ENCODE data around the gene XG.

Gene XG

GRCh38 chrX:2862404-2862803, 110.6 kb downstream of the XG start:
- no peak for TF ChIP-seq POLR2A (IDR thresholded peaks at IDR 0.05; ENCODE audit: extremely low read depth, insufficient read length)
- TF ChIP-seq, protein P1, sequence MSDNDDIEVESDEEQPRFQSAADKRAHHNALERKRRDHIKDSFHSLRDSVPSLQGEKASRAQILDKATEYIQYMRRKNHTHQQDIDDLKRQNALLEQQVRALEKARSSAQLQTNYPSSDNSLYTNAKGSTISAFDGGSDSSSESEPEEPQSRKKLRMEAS (IDR thresholded peaks at IDR 0.05; ENCODE audit: low read depth, low read length) = no peak
- H3K4me3 ChIP-seq (ENCODE audit: low read depth, low read length) = no peak overlapping the region
- no peak for DNase-seq (ENCODE audit: low read depth)

- TF ChIP-seq, protein P1 (IDR thresholded peaks at IDR 0.05; ENCODE audit: low read depth, low read length) = no peak
- TF ChIP-seq MYC (IDR thresholded peaks at IDR 0.05; ENCODE audit: low read depth, low read length) (no peak), POLR2A (IDR thresholded peaks at IDR 0.05; ENCODE audit: extremely low read depth, insufficient read length) (no peak)
- TF ChIP-seq, protein P2, sequence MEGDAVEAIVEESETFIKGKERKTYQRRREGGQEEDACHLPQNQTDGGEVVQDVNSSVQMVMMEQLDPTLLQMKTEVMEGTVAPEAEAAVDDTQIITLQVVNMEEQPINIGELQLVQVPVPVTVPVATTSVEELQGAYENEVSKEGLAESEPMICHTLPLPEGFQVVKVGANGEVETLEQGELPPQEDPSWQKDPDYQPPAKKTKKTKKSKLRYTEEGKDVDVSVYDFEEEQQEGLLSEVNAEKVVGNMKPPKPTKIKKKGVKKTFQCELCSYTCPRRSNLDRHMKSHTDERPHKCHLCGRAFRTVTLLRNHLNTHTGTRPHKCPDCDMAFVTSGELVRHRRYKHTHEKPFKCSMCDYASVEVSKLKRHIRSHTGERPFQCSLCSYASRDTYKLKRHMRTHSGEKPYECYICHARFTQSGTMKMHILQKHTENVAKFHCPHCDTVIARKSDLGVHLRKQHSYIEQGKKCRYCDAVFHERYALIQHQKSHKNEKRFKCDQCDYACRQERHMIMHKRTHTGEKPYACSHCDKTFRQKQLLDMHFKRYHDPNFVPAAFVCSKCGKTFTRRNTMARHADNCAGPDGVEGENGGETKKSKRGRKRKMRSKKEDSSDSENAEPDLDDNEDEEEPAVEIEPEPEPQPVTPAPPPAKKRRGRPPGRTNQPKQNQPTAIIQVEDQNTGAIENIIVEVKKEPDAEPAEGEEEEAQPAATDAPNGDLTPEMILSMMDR (IDR thresholded peaks at IDR 0.05; ENCODE audit: low read depth, low read length) = no peak
- no peak overlapping the region for H3K4me3 ChIP-seq (ENCODE audit: low read depth, low read length)
- no peak for DNase-seq (ENCODE audit: low read depth)
These were observed 111.8 kb downstream of the XG start for GRCh38 chrX:2863646-2864045.
